Stimulated activated CD8-positive, alpha-beta memory T cell treated with anti-CD3 and anti-CD28 coated beads, Interleukin-7, amount 100 ng/mL, for 4 hours (primary cell): Measurements from ENCODE around the gene KIF17.

Experiments used
- DNase-seq, 2 donors: peaks; one replicate each; pipeline ENCODE4 v3.0.0-alpha.2; 2020; ENCODE audit warnings: low read depth in 2 of 2

The KIF17 gene

GRCh38 chr1:20711285-20712214, 6.3 kb downstream of the KIF17 start:
- no peak for DNase-seq

DNA sequence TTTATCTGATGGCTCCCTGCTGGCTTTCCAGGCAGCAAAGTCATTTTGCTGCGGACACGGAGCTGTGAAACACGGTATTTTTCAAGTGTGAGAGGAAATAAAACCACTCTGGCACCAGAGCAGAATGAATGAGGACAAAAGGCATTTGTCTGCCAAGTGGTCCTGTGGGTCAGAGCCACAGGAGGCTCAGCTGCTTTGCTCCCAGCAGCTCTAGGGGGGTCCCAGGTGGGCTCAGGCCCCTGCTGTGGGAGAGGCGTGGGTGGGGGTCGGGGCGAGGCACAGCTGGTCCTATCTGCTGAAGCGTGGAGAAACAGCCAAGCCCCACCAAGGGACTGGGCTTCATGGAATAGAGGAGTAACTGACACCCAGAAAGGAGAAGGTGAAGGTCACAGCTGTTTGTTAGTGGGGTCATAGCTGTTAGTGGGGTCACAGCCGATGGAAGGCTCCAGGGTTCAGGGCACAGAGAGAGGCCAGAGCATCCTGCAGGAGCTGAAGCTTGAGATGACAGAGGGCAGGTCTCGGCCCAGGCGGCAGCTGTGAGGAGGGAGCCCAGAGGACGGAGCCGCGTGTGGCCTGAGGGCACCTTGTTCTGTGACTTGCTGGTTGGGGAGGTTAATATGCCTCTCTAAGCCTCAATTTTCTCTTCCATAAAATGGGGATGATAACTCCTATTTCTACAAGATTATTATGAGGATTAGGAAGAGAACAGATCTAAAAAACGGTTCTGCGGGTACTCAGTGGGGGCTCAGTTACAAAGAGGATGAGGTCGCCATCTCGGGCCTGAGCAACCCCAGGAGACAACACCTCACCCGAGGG, 7.1 kb downstream of the KIF17 start:
- DNase-seq = no peak

- no peak for DNase-seq
These were observed 7.9 kb downstream of the KIF17 start for GRCh38 chr1:20709868-20710267.

GRCh38 chr1:20708891-20709290, 8.9 kb downstream of the KIF17 start:
- no peak for DNase-seq

GRCh38 chr1:20708057-20708456, 9.8 kb downstream of the KIF17 start:
- no peak for DNase-seq

GRCh38 chr1:20706841-20707240, 11.0 kb downstream of the KIF17 start:
- no peak for DNase-seq

DNA sequence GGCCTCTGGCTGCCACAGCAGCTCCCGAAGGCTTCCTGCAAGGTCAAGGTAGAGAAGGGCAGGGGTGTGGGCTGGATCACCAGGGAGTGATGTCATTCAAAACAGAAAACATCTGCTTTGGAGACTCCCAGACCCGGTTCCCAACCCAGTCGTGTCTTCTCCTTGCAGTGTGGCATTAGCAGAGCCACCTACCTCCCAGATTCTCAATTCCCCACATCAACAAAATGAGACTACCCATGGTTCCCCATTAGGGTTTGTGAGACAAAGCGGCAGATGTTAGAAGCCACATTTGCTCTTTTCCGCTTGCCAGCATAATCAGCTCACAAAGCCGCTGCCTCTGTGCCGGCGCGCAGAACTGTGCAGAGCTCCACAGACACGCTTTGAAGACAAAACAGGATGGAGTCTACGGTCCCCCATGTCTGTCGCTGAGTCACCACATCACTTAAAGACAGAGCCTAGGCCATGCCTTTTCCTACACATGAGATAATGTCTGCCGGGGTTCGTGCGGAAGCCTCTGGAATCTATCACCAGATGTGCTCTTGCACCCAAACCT, 12.5 kb downstream of the KIF17 start:
- DNase-seq = no peak

DNA sequence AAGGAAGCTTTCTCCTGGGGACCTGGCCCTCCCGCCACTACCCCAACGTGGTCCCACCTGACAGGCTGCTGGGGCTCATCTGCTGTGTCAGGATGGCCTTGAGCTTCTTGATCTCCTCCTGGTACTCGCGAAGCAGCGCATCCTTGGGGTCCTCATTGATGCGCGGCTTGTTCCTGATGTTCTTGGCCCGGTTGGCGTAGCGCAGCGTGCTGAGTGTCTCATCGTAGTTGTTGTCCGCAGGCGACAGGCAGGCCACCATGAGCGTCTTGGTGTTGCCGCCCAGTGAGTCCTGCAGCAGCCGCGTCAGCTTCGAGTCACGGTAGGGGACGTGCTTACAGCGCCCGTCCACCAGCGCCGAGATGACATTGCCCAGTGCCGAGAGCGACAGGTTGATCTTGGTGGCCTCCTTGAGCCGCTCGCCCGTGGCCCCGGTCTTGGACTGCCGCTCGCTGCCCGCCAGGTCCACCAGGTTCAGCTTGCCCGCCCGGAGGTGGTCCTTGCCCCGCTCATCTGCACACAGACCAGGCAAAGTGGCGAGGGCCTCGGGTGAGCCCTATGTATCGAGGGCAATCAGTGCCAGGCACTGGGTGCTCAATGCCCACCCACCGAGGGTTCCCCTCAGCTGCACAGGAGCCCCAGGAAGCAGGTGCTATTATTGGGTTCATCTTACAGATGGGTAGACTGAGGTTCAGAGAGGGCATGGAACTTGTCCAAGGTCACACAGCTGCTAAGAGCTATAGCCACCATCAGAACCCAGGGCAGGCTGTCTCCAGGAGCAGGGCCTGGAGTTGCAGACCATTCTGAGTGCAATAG, 13.2 kb downstream of the KIF17 start:
- no peak for DNase-seq

- no peak for DNase-seq
These were observed 14.6 kb downstream of the KIF17 start for GRCh38 chr1:20703124-20703756.

- DNase-seq = no peak
These were observed 15.4 kb downstream of the KIF17 start for GRCh38 chr1:20702416-20702815.

DNA sequence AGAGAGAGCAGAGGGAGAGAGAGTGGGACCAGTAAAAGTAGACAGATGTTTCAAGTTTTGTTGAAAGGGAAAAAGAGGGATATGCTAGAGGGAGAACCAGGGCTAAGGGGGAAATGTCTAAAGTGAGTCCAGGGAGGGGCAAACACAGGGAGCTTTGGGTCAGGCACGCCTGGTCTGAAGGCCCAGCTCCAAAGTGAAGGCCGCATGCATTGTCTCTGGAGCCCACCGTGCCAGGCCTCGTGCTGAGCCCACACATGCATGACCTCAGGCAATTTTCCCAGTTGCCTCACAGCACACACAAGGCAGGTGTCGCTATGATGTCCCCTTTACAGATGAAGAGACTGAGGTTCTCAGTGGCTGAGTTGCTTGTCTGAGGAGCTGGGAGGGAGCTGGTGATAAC, 16.0 kb downstream of the KIF17 start:
- DNase-seq = no peak

- DNase-seq = no peak
These were observed 16.4 kb downstream of the KIF17 start for GRCh38 chr1:20701446-20701845.

DNA sequence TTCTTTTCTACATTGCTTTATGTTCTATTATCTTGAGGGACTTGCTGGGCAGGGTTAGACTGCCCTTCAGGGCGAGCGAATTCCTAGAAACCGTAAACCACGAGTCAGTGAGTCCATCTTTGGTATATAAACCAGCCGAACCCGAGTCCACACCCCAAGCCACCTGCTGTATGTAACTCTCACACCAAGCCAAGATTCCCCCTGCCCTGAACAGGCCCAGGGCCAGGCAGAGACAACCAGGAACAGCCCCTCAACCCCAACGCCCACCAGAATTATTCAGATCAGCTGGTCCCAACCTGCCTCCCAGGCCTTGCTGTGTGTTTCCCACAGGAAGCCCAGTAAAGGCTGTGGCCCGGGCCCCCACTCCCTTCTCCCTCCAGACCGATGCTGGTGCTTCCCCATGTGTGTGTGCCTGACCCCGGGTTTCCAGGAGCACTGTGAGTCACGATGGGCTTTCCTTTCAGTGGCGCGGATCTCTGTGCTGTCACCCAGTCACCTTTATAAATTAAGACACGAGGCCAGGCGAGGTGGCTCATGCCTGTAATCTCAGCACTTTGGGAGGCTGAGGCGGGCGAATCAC, 17.1 kb downstream of the KIF17 start:
- no peak for DNase-seq

DNA sequence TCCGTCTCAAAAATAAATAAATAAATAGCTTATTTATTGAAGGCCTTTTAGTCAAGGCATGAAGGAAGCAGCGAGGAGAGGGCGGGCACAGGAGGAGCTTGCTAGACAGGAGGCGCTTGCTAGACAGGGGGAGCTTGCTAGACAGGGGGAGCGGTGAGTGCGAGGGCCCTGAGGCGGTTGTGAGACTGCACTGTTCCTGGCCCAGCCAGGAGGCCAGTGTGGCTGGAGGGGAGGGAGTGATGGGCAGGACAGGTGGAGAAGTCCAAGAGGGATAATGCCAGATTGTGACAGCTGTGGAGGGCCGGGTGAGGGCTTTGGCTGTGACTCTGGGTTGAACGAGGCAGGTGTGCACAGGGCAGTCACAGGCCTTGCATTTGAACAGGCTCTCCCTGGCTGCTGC, 18.2 kb downstream of the KIF17 start:
- no peak for DNase-seq

- no peak for DNase-seq
These were observed 19.5 kb downstream of the KIF17 start for GRCh38 chr1:20698195-20698910.

- DNase-seq = no peak
These were observed 20.2 kb downstream of the KIF17 start for GRCh38 chr1:20697563-20697962.

- DNase-seq = peak; percentile 30 to 50
These were observed 21.1 kb downstream of the KIF17 start for GRCh38 chr1:20696397-20697333.

DNA sequence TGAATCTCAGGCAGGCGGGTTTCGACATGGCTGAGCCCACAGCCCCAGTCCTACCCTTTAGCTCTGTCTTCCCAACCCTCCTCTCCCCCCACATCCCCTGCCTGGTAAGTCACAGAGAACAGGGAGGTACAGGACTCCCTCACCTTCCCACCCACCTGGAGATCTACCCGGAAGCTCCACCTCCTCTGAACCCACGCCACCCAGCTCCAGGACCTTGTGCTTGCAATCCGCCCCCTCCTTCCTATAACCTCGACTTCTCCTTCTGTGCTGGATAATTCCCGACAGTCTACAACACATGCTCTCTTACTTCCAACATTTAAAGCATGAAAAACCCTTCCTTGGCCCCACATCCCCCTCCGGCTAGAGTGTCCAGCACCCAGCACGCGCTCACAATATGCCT, 22.3 kb downstream of the KIF17 start:
- no peak for DNase-seq

DNA sequence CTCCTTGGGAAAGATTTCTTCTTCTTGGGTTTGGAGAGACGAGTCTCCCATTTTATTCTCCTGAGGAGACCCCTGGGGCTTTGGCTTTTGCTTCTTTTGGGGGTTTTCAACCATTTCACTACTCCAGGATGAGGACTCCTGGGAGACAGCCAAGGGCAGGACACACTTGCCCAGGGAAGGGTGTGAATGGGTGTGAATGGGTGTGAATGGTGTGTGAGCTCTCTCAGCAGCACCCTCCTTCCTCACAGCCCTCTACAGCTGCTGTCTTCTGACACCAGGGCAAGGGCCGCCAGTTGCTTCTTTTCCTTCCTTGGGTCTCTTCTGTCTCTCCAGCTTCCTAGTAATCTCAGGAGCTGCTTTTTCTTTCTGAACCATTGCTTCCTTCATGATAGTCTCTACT, 24.2 kb downstream of the KIF17 start:
- DNase-seq = no peak
